GM12878 (cell line): ENCODE data around the gene HTR1A. TPM values are rescaled to one million over a fixed set of nuclear protein-coding genes. Genes with fewer than 3 reads are reported as not detected.

Experiments used
- ATAC-seq: fragments of 200-7000 bp; cut with Tn5 transposase; 3 replicates; pipeline ENCODE4 v1.9.1; 2020; ENCODE audit warnings: mild to moderate bottlenecking, moderate library complexity
- BruUV-seq: library from RNA; stranded (reverse); fragments of 400-500 nt; replicated peaks from 2 replicates; lab custom pipeline; 2021; lab: Mats Ljungman, UMichigan
- CTCF ChIA-PET: fragments of 300-600 bp; sonication (Branson Sonifier 250); formaldehyde crosslinking; extraction: SDS; loops from one replicate; lab custom pipeline; 2021; ENCODE audit warnings: inconsistent platforms; lab: Yijun Ruan, JAX
- POLR2A ChIA-PET: fragments of 350-600 bp; formaldehyde crosslinking; extraction: SDS; loops from one replicate; lab custom pipeline; 2021; ENCODE audit warnings: inconsistent platforms; lab: Charles Lee
- RAD21 ChIA-PET: fragments of 300-600 bp; sonication (Branson Sonifier 250); formaldehyde crosslinking; loops from one replicate; lab custom pipeline; 2023; ENCODE audit warnings: antibody characterized with exemption; ENCODE audit not compliant: unreplicated experiment; lab: Charles Lee
- SMC1A ChIA-PET: fragments of 300-600 bp; sonication (Branson Sonifier 250); formaldehyde crosslinking; loops from one replicate; lab custom pipeline; 2023; ENCODE audit not compliant: unreplicated experiment, uncharacterized antibody; lab: Charles Lee
- DNase-seq: peaks from one replicate; pipeline ENCODE4 v3.0.0-alpha.2; 2011; ENCODE audit warnings: low read depth, low spot score
- FAIRE-seq: peaks from 3 replicates; lab custom pipeline; 2011; peaks lifted over from hg19 to GRCh38; lab: Jason Lieb, UNC
- H2AFZ ChIP-seq: 2 replicates; pipeline ENCODE4 v1.6.0; 2011; ENCODE audit warnings: low read depth, low read length, control low read depth; ENCODE audit not compliant: control insufficient read depth
- H3K27ac ChIP-seq: 2 replicates; pipeline ENCODE4 v1.5.1; 2011; ENCODE audit warnings: control low read depth; ENCODE audit not compliant: control insufficient read depth, insufficient read depth
- H3K27me3 ChIP-seq, 2 experiments: replicated peaks in 1 of 2; 2 replicates each; pipeline versions ENCODE4 v1.6.0 to v1.6.1; 2011; ENCODE audit warnings: low read length in 1 of 2; ENCODE audit not compliant: control insufficient read depth in 2 of 2, insufficient read depth in 2 of 2
- H3K36me3 ChIP-seq, 2 experiments: 2 replicates each; pipeline ENCODE4 v1.5.1; 2011; ENCODE audit warnings: low read length in 1 of 2; ENCODE audit not compliant: control insufficient read depth in 2 of 2, insufficient read depth in 2 of 2
- H3K4me1 ChIP-seq: 2 replicates; pipeline ENCODE4 v1.6.1; 2011; ENCODE audit warnings: mild to moderate bottlenecking, low read length, moderate library complexity, mixed read lengths; ENCODE audit not compliant: control insufficient read depth, insufficient read depth
- H3K4me2 ChIP-seq: 2 replicates; pipeline ENCODE4 v1.6.0; 2011; ENCODE audit warnings: control low read depth; ENCODE audit not compliant: control insufficient read depth, insufficient read depth
- H3K4me3 ChIP-seq: fragments of 200-600 bp; sonication (generic); 2 replicates; pipeline ENCODE4 v1.5.1; 2016
- H3K79me2 ChIP-seq: 2 replicates; pipeline ENCODE4 v1.6.0; 2011; ENCODE audit warnings: low read length; ENCODE audit not compliant: control insufficient read depth, insufficient read depth
- H3K9ac ChIP-seq: 2 replicates; pipeline ENCODE4 v1.8.0; 2011; ENCODE audit warnings: low read length, control low read depth, mixed read lengths; ENCODE audit not compliant: control insufficient read depth, insufficient read depth
- H3K9me3 ChIP-seq: replicated peaks from 3 replicates; pipeline ENCODE4 v1.5.1; 2011; ENCODE audit warnings: mild to moderate bottlenecking, low read length; ENCODE audit not compliant: control insufficient read depth, insufficient read depth
- H4K20me1 ChIP-seq: 2 replicates; pipeline ENCODE4 v1.6.0; 2011; ENCODE audit not compliant: control insufficient read depth, insufficient read depth
- BHLHE40 ChIP-seq, 2 experiments: fragments of 450-650 bp in 1 of 2; IDR thresholded peaks; 2 replicates each; pipeline ENCODE4 v1.6.1; 2011 to 2017; ENCODE audit warnings: low read depth in 2 of 2, borderline replicate concordance in 1 of 2, improper control_type of control experiment in 1 of 2, low read length in 1 of 2, mild to moderate bottlenecking in 1 of 2
- CEBPB ChIP-seq, 2 experiments: fragments of 150-350 bp in 1 of 2; IDR thresholded peaks; 2 replicates each; pipeline ENCODE4 v1.6.1; 2012 to 2014; ENCODE audit warnings: low read depth in 2 of 2, low read length in 2 of 2, borderline replicate concordance in 1 of 2, inconsistent platforms in 1 of 2
- ESRRA ChIP-seq: IDR thresholded peaks from 2 replicates; pipeline ENCODE4 v1.6.1; 2012; ENCODE audit warnings: mild to moderate bottlenecking, low read length, improper control_type of control experiment
- FOS ChIP-seq: IDR thresholded peaks from 3 replicates; pipeline ENCODE4 v1.6.1; 2011; ENCODE audit warnings: borderline replicate concordance; ENCODE audit not compliant: insufficient read length; ENCODE audit errors: extremely low read depth
- FOXK2 ChIP-seq: fragments of 450-650 bp; IDR thresholded peaks from 2 replicates; pipeline ENCODE4 v1.6.1; 2017; ENCODE audit warnings: mild to moderate bottlenecking, moderate library complexity
- IKZF1 ChIP-seq: fragments of 450-650 bp; conservative IDR thresholded peaks from 2 replicates; pipeline ENCODE4 v1.6.1; 2017; ENCODE audit warnings: antibody characterized with exemption, mild to moderate bottlenecking
- NFYB ChIP-seq: IDR thresholded peaks from 2 replicates; pipeline ENCODE4 v1.6.1; 2011; ENCODE audit warnings: low read depth, mild to moderate bottlenecking, low read length, improper control_type of control experiment, moderate library complexity; ENCODE audit not compliant: insufficient read depth
- NR2C1 ChIP-seq: fragments of 450-650 bp; IDR thresholded peaks from 2 replicates; pipeline ENCODE4 v1.6.1; 2017; ENCODE audit warnings: antibody characterized with exemption, mild to moderate bottlenecking, moderate library complexity
- NR2C2 ChIP-seq: IDR thresholded peaks from 2 replicates; pipeline ENCODE4 v1.6.1; 2011; ENCODE audit warnings: borderline replicate concordance, low read depth; ENCODE audit not compliant: control insufficient read depth, insufficient read length
- NRF1 ChIP-seq: conservative IDR thresholded peaks from 2 replicates; pipeline ENCODE4 v1.6.1; 2011; ENCODE audit warnings: mild to moderate bottlenecking, low read depth, low read length, improper control_type of control experiment
- POLR2A ChIP-seq: IDR thresholded peaks from 2 replicates; pipeline ENCODE4 v1.6.1; 2011; ENCODE audit warnings: low read depth, mild to moderate bottlenecking, low read length
- RB1 ChIP-seq: fragments of 450-650 bp; formaldehyde crosslinking; IDR thresholded peaks from 2 replicates; pipeline ENCODE4 v1.6.1; 2017; ENCODE audit warnings: mild to moderate bottlenecking, borderline replicate concordance
- SIN3A ChIP-seq: IDR thresholded peaks from 2 replicates; pipeline ENCODE4 v1.6.1; 2012; ENCODE audit warnings: low read depth, low read length, improper control_type of control experiment
- SMC3 ChIP-seq: IDR thresholded peaks from 2 replicates; pipeline ENCODE4 v1.6.1; 2011; ENCODE audit warnings: low read length, improper control_type of control experiment, borderline replicate concordance
- STAT3 ChIP-seq: IDR thresholded peaks from 2 replicates; pipeline ENCODE4 v1.6.1; 2011; ENCODE audit warnings: low read depth, low read length, improper control_type of control experiment
- SUPT20H ChIP-seq: IDR thresholded peaks from 2 replicates; pipeline ENCODE4 v1.6.1; 2011; ENCODE audit warnings: low read depth, mild to moderate bottlenecking, low read length, moderate library complexity, borderline replicate concordance; ENCODE audit not compliant: control insufficient read depth
- TBL1XR1 ChIP-seq: IDR thresholded peaks from 2 replicates; pipeline ENCODE4 v1.6.1; 2012; ENCODE audit warnings: low read depth, low read length, improper control_type of control experiment
- ZNF207 ChIP-seq: fragments of 450-650 bp; IDR thresholded peaks from 2 replicates; pipeline ENCODE4 v1.6.1; 2014; ENCODE audit warnings: antibody characterized with exemption, mild to moderate bottlenecking, borderline replicate concordance
- ZNF384 ChIP-seq: IDR thresholded peaks from 2 replicates; pipeline ENCODE4 v1.6.1; 2012; ENCODE audit warnings: low read depth, mild to moderate bottlenecking, low read length, improper control_type of control experiment, borderline replicate concordance
- in situ Hi-C: fragments of 300-500 bp; cut with MboI; formaldehyde crosslinking; loops from 9 replicates; pipeline ENCODE4 v1.14.3; 2018; ENCODE audit warnings: mixed read lengths
- intact Hi-C: fragments of 100-400 bp; cut with micrococcal nuclease; formaldehyde crosslinking; loops from one replicate; pipeline ENCODE4 v1.14.2; 2022; ENCODE audit not compliant: unreplicated experiment
- polyA plus RNA-seq, 11 experiments: library from polyadenylated mRNA; depleted of rRNA in 4 of 11; unstranded in 6 of 11; stranded (reverse) in 5 of 11; fragments of >200 nt; fragmentation: Nextera tagmentation in 4 of 11; fragmentation: Illumina TruSeq in 1 of 11; extraction: Ambion mirVana in 4 of 11; extraction: Trizol in 1 of 11; gene quantifications; 1 replicate in 1 of 11; 2 replicates in 10 of 11; pipeline versions ENCODE4 v1.2.1 to v1.2.3, GENCODE V29; 2011 to 2016; ENCODE audit warnings: inconsistent platforms in 2 of 11, missing spikeins in 2 of 11, low read depth in 1 of 11
- total RNA-seq, 4 experiments: library from RNA; depleted of rRNA in 3 of 4; stranded (reverse); fragments of >200 nt in 3 of 4; fragmentation: Illumina TruSeq in 1 of 4; extraction: Trizol in 1 of 4; gene quantifications; 2 replicates each; pipeline versions ENCODE4 v1.2.1 to v1.2.3, GENCODE V29; 2013 to 2021
- TF ChIP-seq, protein P1 (sequence below): IDR thresholded peaks from 2 replicates; pipeline ENCODE4 v1.6.1; 2012; ENCODE audit warnings: low read depth, low read length, improper control_type of control experiment

HTR1A gene
- total and polyA plus RNA-seq, 10 of the 15 experiments (the other 5 are each of a cell fraction or from before 2014, with no cell fraction given): not detected

DNA sequence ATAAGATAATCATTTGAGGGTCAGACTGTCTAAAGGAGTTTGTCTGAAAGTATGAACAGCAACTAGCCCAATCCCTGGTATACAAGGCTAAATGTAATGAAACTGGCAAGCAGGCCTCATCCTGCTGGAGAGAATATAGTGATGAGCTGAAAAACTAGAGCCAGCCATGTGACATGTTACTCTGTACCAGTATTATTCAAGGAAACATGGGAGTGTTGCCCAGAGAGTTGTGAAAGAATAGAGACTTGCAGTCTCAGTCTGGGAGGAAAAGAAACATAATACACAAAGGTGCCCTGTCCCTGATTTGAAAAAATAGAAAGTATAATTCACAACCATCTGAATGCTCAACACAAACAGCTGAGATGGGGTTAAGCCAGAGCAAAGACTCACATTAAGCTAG lies 37.9 kb upstream of the HTR1A start (continued):
- no peak for TF ChIP-seq NRF1
- no peak for TF ChIP-seq IKZF1
- TF ChIP-seq ZNF384: no peak
- TF ChIP-seq NR2C1: no peak
- TF ChIP-seq, all 136 proteins: peak for 0

DNA sequence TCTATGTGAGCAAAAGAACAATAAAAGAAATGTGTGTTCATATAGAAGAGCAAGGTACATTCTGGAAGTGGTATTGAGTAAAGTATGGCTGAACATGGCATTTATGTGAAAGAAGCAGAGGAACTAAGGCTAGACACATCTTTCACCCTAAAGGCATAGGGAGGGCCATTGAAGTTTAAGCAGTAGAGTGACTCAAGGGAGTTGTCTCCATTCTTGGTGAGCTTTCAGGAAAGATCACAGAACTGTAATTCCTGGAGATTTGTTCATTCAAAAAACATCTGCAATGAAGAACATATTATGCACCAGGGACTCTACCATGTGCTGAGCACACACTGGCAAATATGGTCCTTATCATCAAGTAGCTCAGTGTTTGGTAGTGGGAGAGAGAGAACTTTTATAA lies 24.8 kb upstream of the HTR1A start:
- no peak overlapping the region for H3K9ac ChIP-seq
- ATAC-seq (no peak), DNase-seq (no peak), FAIRE-seq (no peak)
- H3K9me3 ChIP-seq: no peaks in the 10 kb centered on the region
- H3K79me2 ChIP-seq: no peaks in the 10 kb centered on the region
- no peak overlapping the region for H2AFZ ChIP-seq
- ChIA-PET POLR2A (no interaction called here), SMC1A (no interaction called here), CTCF (no interaction called here), RAD21 (no interaction called here)
- H3K4me1 ChIP-seq: no peaks in the 10 kb centered on the region
- in situ Hi-C loops (no loop called here), intact Hi-C loops (no loop called here)
- H3K4me3 ChIP-seq: no peak overlapping the region
- no peak for TF ChIP-seq BHLHE40 (IDR thresholded peaks at IDR 0.05; ENCODE audit: borderline replicate concordance in 1 of 2, low read depth in 2 of 2, low read length in 1 of 2)
- TF ChIP-seq RB1: no peak
- TF ChIP-seq SUPT20H: no peak
- no peak for TF ChIP-seq SIN3A
- TF ChIP-seq TBL1XR1: no peak
- no peak for TF ChIP-seq ESRRA
- TF ChIP-seq FOS: no peak
- TF ChIP-seq FOXK2: no peak
- no peak for TF ChIP-seq NFYB
- no peak for TF ChIP-seq SMC3
- TF ChIP-seq, protein P1, sequence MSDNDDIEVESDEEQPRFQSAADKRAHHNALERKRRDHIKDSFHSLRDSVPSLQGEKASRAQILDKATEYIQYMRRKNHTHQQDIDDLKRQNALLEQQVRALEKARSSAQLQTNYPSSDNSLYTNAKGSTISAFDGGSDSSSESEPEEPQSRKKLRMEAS: no peak
- TF ChIP-seq ZNF207: no peak
- no peak for TF ChIP-seq CEBPB (IDR thresholded peaks at IDR 0.05; ENCODE audit: borderline replicate concordance in 1 of 2, low read depth in 2 of 2, low read length in 2 of 2)
- no peak for TF ChIP-seq POLR2A
- TF ChIP-seq NRF1: no peak
- TF ChIP-seq STAT3: no peak
- no peak for TF ChIP-seq NR2C2
- H3K36me3 ChIP-seq: no peaks in the 10 kb centered on the region
- no peaks in the 10 kb centered on the region for H3K27me3 ChIP-seq
- BruUV-seq: no TSS peak
- no peak overlapping the region for H3K27ac ChIP-seq
- no peak overlapping the region for H3K4me2 ChIP-seq
- no peaks in the 10 kb centered on the region for H4K20me1 ChIP-seq
